Uterus (tissue), 2 donors: ENCODE data around the gene OR4D11.

Source experiments
- CTCF ChIP-seq, 4 experiments: fragments of 200-600 bp in 2 of 4; fragments of 450-650 bp in 2 of 4; sonication (generic) in 2 of 4; IDR thresholded peaks; one replicate each; pipeline ENCODE4 v1.5.1; 2016 to 2019; ENCODE audit warnings: antibody characterized with exemption in 4 of 4, mild to moderate bottlenecking in 2 of 4, moderate library complexity in 1 of 4
- POLR2A ChIP-seq, 2 donors: fragments of 450-650 bp; IDR thresholded peaks; one replicate each; pipeline ENCODE4 v1.6.1; 2016; ENCODE audit warnings: antibody characterized with exemption in 2 of 2, mild to moderate bottlenecking in 1 of 2, moderate library complexity in 1 of 2

DNA sequence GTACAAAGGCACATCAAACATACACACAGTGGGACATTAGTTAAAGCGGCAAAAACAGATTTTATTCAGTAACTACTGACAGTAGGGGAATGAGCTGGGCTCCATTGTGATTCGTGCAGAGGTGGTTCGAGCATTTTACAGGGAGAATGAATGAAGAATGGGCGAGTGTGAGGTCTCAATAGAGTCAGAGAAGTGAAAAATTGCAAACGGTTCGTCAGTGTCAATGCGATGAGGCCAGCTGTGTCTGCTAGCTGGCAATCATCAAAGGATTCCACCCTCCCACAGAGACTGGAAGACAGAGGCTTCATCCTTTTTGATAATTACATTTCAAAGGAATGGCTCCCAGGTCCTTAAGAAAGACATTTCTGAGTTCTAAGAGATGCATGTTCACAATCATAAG lies 25.3 kb downstream of the OR4D11 start:
- TF ChIP-seq CTCF (IDR thresholded peaks at IDR 0.05) (no peak), POLR2A (IDR thresholded peaks at IDR 0.05) (no peak)
